GM23248 (cell line): ENCODE data around the gene CDK12.

ENCODE experiments used
- EZH2 ChIP-seq: fragments of 200-600 bp; sonication (generic); IDR thresholded peaks from 2 replicates; pipeline ENCODE4 v1.6.1; 2018; ENCODE audit warnings: antibody characterized with exemption, mild to moderate bottlenecking; ENCODE audit not compliant: insufficient read depth, poor library complexity, severe bottlenecking
- EZH2phosphoT487 ChIP-seq: fragments of 200-600 bp; sonication (generic); IDR thresholded peaks from 2 replicates; pipeline ENCODE4 v1.6.1; 2018; ENCODE audit warnings: antibody characterized with exemption, moderate library complexity, mild to moderate bottlenecking, low read depth; ENCODE audit not compliant: insufficient read depth

GRCh38 chr17:39553341-39553945 is 92.2 kb downstream of the CDK12 start:
- TF ChIP-seq EZH2phosphoT487 (no peak), EZH2 (no peak)
